Endothelial cell of umbilical vein (primary cell): Measurements from ENCODE around the gene ATG14. TPM values are rescaled to one million over a fixed set of nuclear protein-coding genes. Genes with fewer than 3 reads are reported as not detected.

ENCODE experiments used
- BruUV-seq: library from RNA; stranded (reverse); fragments of 400-500 nt; replicated peaks from 2 replicates; lab custom pipeline; 2021; lab: Mats Ljungman, UMichigan
- CTCF ChIA-PET: fragments of 300-600, 350-600 bp; sonication (Branson Sonifier 250); formaldehyde crosslinking; loops from one replicate; lab custom pipeline; 2021; ENCODE audit warnings: antibody characterized with exemption, inconsistent platforms; lab: Charles Lee
- POLR2A ChIA-PET: fragments of 300-600, 350-600 bp; sonication (Branson Sonifier 250); formaldehyde crosslinking; loops from one replicate; lab custom pipeline; 2021; ENCODE audit warnings: antibody characterized with exemption, inconsistent platforms; lab: Charles Lee
- DNase-seq: peaks from one replicate; pipeline ENCODE4 v3.0.0-alpha.2; 2011; ENCODE audit warnings: low read depth, low spot score
- FAIRE-seq: peaks from 2 replicates; lab custom pipeline; 2011; peaks lifted over from hg19 to GRCh38; lab: Jason Lieb, UNC
- H2AFZ ChIP-seq: 2 replicates; pipeline ENCODE4 v1.6.0; 2012; ENCODE audit warnings: low read depth, low read length, control low read depth, inconsistent platforms
- H3K27ac ChIP-seq: 2 replicates; pipeline ENCODE4 v1.5.1; 2011; ENCODE audit warnings: low read depth, mild to moderate bottlenecking, control low read depth, low read length, moderate library complexity; ENCODE audit not compliant: insufficient read depth
- H3K27me3 ChIP-seq, 2 experiments: 2 replicates each; pipeline versions ENCODE4 v1.6.0 to v1.6.1; 2011; ENCODE audit warnings: low read length in 2 of 2, mixed read lengths in 1 of 2; ENCODE audit not compliant: control insufficient read depth in 2 of 2, insufficient read depth in 2 of 2
- H3K36me3 ChIP-seq, 2 experiments: 2 replicates in 1 of 2; 3 replicates in 1 of 2; pipeline ENCODE4 v1.5.1; 2011; ENCODE audit warnings: low read length in 2 of 2, mild to moderate bottlenecking in 1 of 2, moderate library complexity in 1 of 2; ENCODE audit not compliant: control insufficient read depth in 2 of 2, insufficient read depth in 2 of 2; ENCODE audit errors: extremely low read depth in 1 of 2
- H3K4me1 ChIP-seq: 3 replicates; pipeline ENCODE4 v1.5.1; 2011; ENCODE audit warnings: mild to moderate bottlenecking, low read length; ENCODE audit not compliant: control insufficient read depth, insufficient read depth; ENCODE audit errors: extremely low read depth
- H3K4me2 ChIP-seq: 2 replicates; pipeline ENCODE4 v1.6.1; 2011; ENCODE audit warnings: low read length, control low read depth, mixed read lengths; ENCODE audit not compliant: insufficient read depth
- H3K4me3 ChIP-seq, 3 experiments: fragments of 200-600 bp in 1 of 3; sonication (generic), shearing (Covaris generic) in 1 of 3; replicated peaks in 1 of 3; 2 replicates each; pipeline ENCODE4 v1.5.1; 2011 to 2016; ENCODE audit warnings: control low read depth in 3 of 3, low read length in 3 of 3, mild to moderate bottlenecking in 2 of 3, inconsistent platforms in 1 of 3, low read depth in 1 of 3, moderate library complexity in 1 of 3; ENCODE audit not compliant: insufficient read depth in 1 of 3
- H3K79me2 ChIP-seq: 2 replicates; pipeline ENCODE4 v1.6.0; 2012; ENCODE audit warnings: low read length, inconsistent platforms; ENCODE audit not compliant: control insufficient read depth, insufficient read depth
- H3K9ac ChIP-seq: replicated peaks from 2 replicates; pipeline ENCODE3; 2011; ENCODE audit warnings: low read length, control low read depth; ENCODE audit not compliant: insufficient read depth; ENCODE audit errors: extremely low read depth
- H3K9me1 ChIP-seq: replicated peaks from 3 replicates; pipeline ENCODE4 v1.6.0; 2011; ENCODE audit warnings: mild to moderate bottlenecking, low read length; ENCODE audit not compliant: control insufficient read depth, insufficient read depth; ENCODE audit errors: extremely low read depth
- H3K9me3 ChIP-seq: replicated peaks from 2 replicates; pipeline ENCODE4 v1.5.1; 2012; ENCODE audit warnings: low read length, inconsistent platforms; ENCODE audit not compliant: control insufficient read depth, insufficient read depth
- H4K20me1 ChIP-seq: replicated peaks from 2 replicates; pipeline ENCODE3; 2011; ENCODE audit warnings: mild to moderate bottlenecking, low read length; ENCODE audit not compliant: control insufficient read depth, insufficient read depth; ENCODE audit errors: extremely low read depth
- CTCF ChIP-seq, 2 donors: IDR thresholded peaks; 1 replicate in 1 of 2; 2 replicates in 1 of 2; pipeline ENCODE4 v1.5.1; 2011; ENCODE audit warnings: low read length in 2 of 2, mild to moderate bottlenecking in 2 of 2, moderate library complexity in 2 of 2, control low read depth in 1 of 2, inconsistent platforms in 1 of 2, low read depth in 1 of 2; ENCODE audit not compliant: insufficient read depth in 1 of 2; ENCODE audit errors: extremely low read depth in 1 of 2
- EZH2 ChIP-seq: IDR thresholded peaks from 2 replicates; pipeline ENCODE4 v1.6.1; 2012; ENCODE audit warnings: borderline replicate concordance, low read depth, mild to moderate bottlenecking, moderate library complexity, low read length, inconsistent platforms; ENCODE audit not compliant: severe bottlenecking
- FOS ChIP-seq: IDR thresholded peaks from 2 replicates; pipeline ENCODE4 v1.6.1; 2011; ENCODE audit warnings: mild to moderate bottlenecking, low read length, moderate library complexity, borderline replicate concordance; ENCODE audit not compliant: insufficient read depth
- GATA2 ChIP-seq: IDR thresholded peaks from 2 replicates; pipeline ENCODE4 v1.7.0; 2011; ENCODE audit warnings: low read depth, mild to moderate bottlenecking, moderate library complexity, mixed read lengths, low read length; ENCODE audit not compliant: insufficient read length, insufficient read depth
- JUN ChIP-seq: IDR thresholded peaks from 2 replicates; pipeline ENCODE4 v1.6.1; 2011; ENCODE audit warnings: borderline replicate concordance, low read depth; ENCODE audit not compliant: insufficient read length, insufficient read depth
- MAX ChIP-seq: IDR thresholded peaks from 2 replicates; pipeline ENCODE4 v1.6.1; 2011; ENCODE audit not compliant: insufficient read depth, insufficient read length
- MYC ChIP-seq: IDR thresholded peaks from one replicate; pipeline ENCODE4 v1.6.1; 2011; ENCODE audit warnings: mild to moderate bottlenecking, low read depth, low read length
- POLR2A ChIP-seq: IDR thresholded peaks from 2 replicates; pipeline ENCODE4 v1.6.1; 2012; ENCODE audit warnings: low read depth, mild to moderate bottlenecking, control low read depth, low read length
- dilution Hi-C: fragments of 300-500 bp; cut with MboI; formaldehyde crosslinking; loops from one replicate; pipeline ENCODE4 v1.15.0; 2019; ENCODE audit warnings: low sequenced_read_pairs; ENCODE audit not compliant: extremely low pct_ligation_motif_present
- intact Hi-C: fragments of 100-400 bp; cut with micrococcal nuclease; formaldehyde crosslinking; loops from one replicate; pipeline ENCODE4 v1.10.0; 2022
- polyA plus RNA-seq, 4 experiments: library from polyadenylated mRNA; depleted of rRNA in 3 of 4; stranded (reverse) in 3 of 4; unstranded in 1 of 4; fragments of >200 nt; gene quantifications; 2 replicates each; pipeline versions ENCODE4 v1.2.1 to v1.2.3, GENCODE V29; 2011 to 2012; ENCODE audit warnings: missing spikeins in 1 of 4
- total RNA-seq: library from RNA; stranded (reverse); gene quantifications from 2 replicates; pipeline ENCODE4 v1.2.3, GENCODE V29; 2021

The ATG14 gene
- total and polyA plus RNA-seq, 2 donors (not counting 3 experiments of a cell fraction or from before 2014, with no cell fraction given), result 5.9 to 10.0 TPM

- DNase-seq, result no peak
- dilution Hi-C loops, result no loop called here
- Histone ChIP-seq H3K9me1 (no peaks in the 10 kb centered on the region), H3K27ac (no peak overlapping the region), H3K27me3 (no peaks in the 10 kb centered on the region), H3K4me2 (no peak overlapping the region), H3K79me2 (peaks cover 25% of the 10 kb centered on the region), H3K9me3 (no peaks in the 10 kb centered on the region), H3K4me3 (no peak overlapping the region), H2AFZ (no peak overlapping the region), H4K20me1 (no peaks in the 10 kb centered on the region), H3K9ac (no peak overlapping the region), H3K4me1 (peaks cover 7% of the 10 kb centered on the region), H3K36me3 (no peaks in the 10 kb centered on the region)
- no peak for FAIRE-seq
- intact Hi-C loops, result no loop called here
- ChIA-PET CTCF (interaction anchor here (1.0 kb wide), 1 partner anchor 23 kb away, joined by 3 read pairs; no protein-coding TSS in a partner anchor), POLR2A (no interaction called here)
- BruUV-seq, result no TSS peak
- TF ChIP-seq GATA2 (no peak), FOS (no peak), JUN (no peak), EZH2 (no peak), CTCF (IDR thresholded peaks at IDR 0.05; ENCODE audit: extremely low read depth in 1 of 2, insufficient read depth in 1 of 2, low read depth in 1 of 2, low read length in 2 of 2) (no peak), POLR2A (no peak), MAX (no peak), MYC (no peak)
Observed at GRCh38 chr14:55404173-55404854, 7.3 kb downstream of the ATG14 start.
